Measurements from ENCODE around the gene ZCRB1.
"Not testable (repeated sequence)": the region's sequence is repeated elsewhere in the genome, so short reads cannot be mapped to it uniquely, and the experiment has no call there.

Gene ZCRB1

DNA sequence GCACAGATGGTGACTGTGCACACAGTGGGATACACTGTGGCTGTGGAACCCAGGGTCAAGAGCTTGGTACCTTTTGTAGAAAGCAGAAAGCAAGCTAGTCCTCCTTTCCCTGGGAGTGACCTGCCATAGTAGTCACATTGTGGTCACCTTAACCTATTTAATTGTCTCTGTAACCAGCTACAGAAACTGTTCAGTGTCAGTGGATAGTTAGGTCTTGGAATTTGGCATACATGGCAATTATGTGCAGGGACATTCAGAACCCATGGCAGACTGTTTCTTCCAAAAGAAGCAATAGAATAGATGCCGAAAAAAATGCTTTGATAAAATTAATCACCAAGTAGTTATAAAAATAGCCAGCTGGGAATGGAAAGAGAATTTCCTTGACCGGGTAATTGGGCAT is 30.4 kb upstream of the ZCRB1 start:
- Histone ChIP-seq H3K27me3 (ENCODE audit: control insufficient read depth in 1 of 2, insufficient read depth in 2 of 2, low read length in 2 of 2) (no peaks in the 10 kb centered on the region), H3K4me3 (ENCODE audit: low read depth in 1 of 2, low read length in 2 of 2) (no peak overlapping the region), H3K27ac (ENCODE audit: low read depth, low read length) (no peak overlapping the region), H3K4me1 (ENCODE audit: control insufficient read depth in 1 of 2, insufficient read depth in 2 of 2, low read length in 2 of 2) (no peaks in the 10 kb centered on the region), H3K36me3 (ENCODE audit: control insufficient read depth in 1 of 2, insufficient read depth in 2 of 2, low read length in 2 of 2) (peaks cover 9 to 26% of the 10 kb centered on the region in 2 donors), H3K9me3 (ENCODE audit: control insufficient read depth in 1 of 2, low read length in 2 of 2) (no peaks in the 10 kb centered on the region), H3K9ac (ENCODE audit: low read depth in 1 of 2, low read length in 2 of 2) (no peak overlapping the region)

- H3K27me3 ChIP-seq (ENCODE audit: control insufficient read depth in 1 of 2, insufficient read depth in 2 of 2, low read length in 2 of 2); H3K36me3 ChIP-seq (ENCODE audit: control insufficient read depth in 1 of 2, insufficient read depth in 2 of 2, low read length in 2 of 2); H3K4me3 ChIP-seq (ENCODE audit: low read depth in 1 of 2, low read length in 2 of 2); H3K27ac ChIP-seq (ENCODE audit: low read depth, low read length); H3K4me1 ChIP-seq (ENCODE audit: control insufficient read depth in 1 of 2, insufficient read depth in 2 of 2, low read length in 2 of 2); H3K9me3 ChIP-seq (ENCODE audit: control insufficient read depth in 1 of 2, low read length in 2 of 2); H3K9ac ChIP-seq (ENCODE audit: low read depth in 1 of 2, low read length in 2 of 2): not testable (repeated sequence)
Measured at GRCh38 chr12:42350021-42350407, 24.1 kb upstream of the ZCRB1 start.

DNA sequence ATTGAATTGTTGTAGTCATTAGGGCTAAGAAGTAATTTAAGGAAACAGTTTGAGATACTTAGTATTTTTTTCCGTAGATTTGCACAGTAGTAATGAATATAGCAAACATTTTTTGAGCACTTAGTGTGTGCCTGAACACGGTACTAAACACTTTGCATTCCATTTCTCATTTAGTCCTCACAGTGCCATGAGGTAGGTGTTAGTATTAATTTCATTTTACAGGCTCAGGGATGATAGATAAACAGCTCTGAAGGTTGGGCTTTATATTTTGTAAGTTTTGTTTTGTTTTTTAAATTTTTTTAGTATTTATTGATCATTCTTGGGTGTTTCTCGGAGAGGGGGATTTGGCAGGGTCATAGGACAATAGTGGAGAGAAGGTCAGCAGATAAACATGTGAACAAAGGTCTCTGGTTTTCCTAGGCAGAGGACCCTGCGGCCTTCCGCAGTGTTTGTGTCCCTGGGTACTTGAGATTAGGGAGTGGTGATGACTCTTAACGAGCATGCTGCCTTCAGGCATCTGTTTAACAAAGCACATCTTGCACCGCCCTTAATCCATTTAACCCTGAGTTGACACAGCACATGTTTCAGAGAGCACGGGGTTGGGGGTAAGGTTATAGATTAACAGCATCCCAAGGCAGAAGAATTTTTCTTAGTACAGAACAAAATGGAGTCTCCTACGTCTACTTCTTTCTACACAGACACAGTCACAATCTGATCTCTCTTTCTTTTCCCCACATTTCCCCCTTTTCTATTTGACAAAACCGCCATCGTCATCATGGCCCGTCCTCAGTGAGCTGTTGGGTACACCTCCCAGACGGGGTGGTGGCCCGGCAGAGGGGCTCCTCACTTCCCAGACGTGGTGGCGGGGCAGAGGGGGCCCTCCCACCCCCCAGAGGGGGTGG is 23.5 kb upstream of the ZCRB1 start:
- H3K27me3 ChIP-seq (ENCODE audit: control insufficient read depth in 1 of 2, insufficient read depth in 2 of 2, low read length in 2 of 2); H3K9me3 ChIP-seq (ENCODE audit: control insufficient read depth in 1 of 2, low read length in 2 of 2); H3K27ac ChIP-seq (ENCODE audit: low read depth, low read length); H3K4me3 ChIP-seq (ENCODE audit: low read depth in 1 of 2, low read length in 2 of 2); H3K36me3 ChIP-seq (ENCODE audit: control insufficient read depth in 1 of 2, insufficient read depth in 2 of 2, low read length in 2 of 2); H3K9ac ChIP-seq (ENCODE audit: low read depth in 1 of 2, low read length in 2 of 2); H3K4me1 ChIP-seq (ENCODE audit: control insufficient read depth in 1 of 2, insufficient read depth in 2 of 2, low read length in 2 of 2): not testable (repeated sequence)

DNA sequence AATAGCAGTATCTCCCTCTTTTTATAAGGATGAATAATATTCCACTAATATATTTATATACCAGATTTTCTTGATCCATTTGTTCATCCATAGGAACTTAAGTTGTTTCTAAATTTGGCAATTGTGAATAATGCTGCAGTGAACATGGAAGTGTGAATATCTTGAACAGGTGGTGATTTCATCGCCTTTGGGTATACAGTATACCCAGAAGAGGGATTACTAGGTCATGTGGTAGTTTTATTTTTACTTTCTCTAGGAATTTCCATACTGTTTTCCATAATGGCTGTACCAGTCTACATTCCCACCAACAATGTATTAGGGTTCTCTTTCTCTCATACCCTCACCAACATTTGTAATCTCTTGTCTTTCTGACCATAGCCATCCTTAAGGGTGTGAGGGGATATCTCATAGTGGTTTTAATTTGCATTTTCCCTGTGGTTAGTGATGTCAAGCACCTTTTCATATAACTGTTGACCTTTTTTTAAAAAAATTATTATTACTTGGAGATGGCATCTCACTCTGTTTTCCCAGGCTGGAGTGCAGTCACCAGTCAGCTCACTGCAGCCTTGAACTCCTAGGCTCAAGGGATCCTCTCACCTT is 20.6 kb upstream of the ZCRB1 start:
- Histone ChIP-seq H3K36me3 (ENCODE audit: control insufficient read depth in 1 of 2, insufficient read depth in 2 of 2, low read length in 2 of 2) (peaks cover 0 to 5% of the 10 kb centered on the region in 2 donors), H3K27me3 (ENCODE audit: control insufficient read depth in 1 of 2, insufficient read depth in 2 of 2, low read length in 2 of 2) (no peaks in the 10 kb centered on the region), H3K9me3 (ENCODE audit: control insufficient read depth in 1 of 2, low read length in 2 of 2) (no peaks in the 10 kb centered on the region), H3K4me3 (ENCODE audit: low read depth in 1 of 2, low read length in 2 of 2) (no peak overlapping the region), H3K9ac (ENCODE audit: low read depth in 1 of 2, low read length in 2 of 2) (no peak overlapping the region), H3K4me1 (ENCODE audit: control insufficient read depth in 1 of 2, insufficient read depth in 2 of 2, low read length in 2 of 2) (no peaks in the 10 kb centered on the region), H3K27ac (ENCODE audit: low read depth, low read length) (no peak overlapping the region)

- Histone ChIP-seq H3K36me3 (ENCODE audit: control insufficient read depth in 1 of 2, insufficient read depth in 2 of 2, low read length in 2 of 2) (peaks cover 0 to 5% of the 10 kb centered on the region in 2 donors), H3K9me3 (ENCODE audit: control insufficient read depth in 1 of 2, low read length in 2 of 2) (no peaks in the 10 kb centered on the region), H3K4me1 (ENCODE audit: control insufficient read depth in 1 of 2, insufficient read depth in 2 of 2, low read length in 2 of 2) (no peaks in the 10 kb centered on the region), H3K27ac (ENCODE audit: low read depth, low read length) (no peak overlapping the region), H3K4me3 (ENCODE audit: low read depth in 1 of 2, low read length in 2 of 2) (no peak overlapping the region), H3K9ac (ENCODE audit: low read depth in 1 of 2, low read length in 2 of 2) (no peak overlapping the region), H3K27me3 (ENCODE audit: control insufficient read depth in 1 of 2, insufficient read depth in 2 of 2, low read length in 2 of 2) (no peaks in the 10 kb centered on the region)
Measured at GRCh38 chr12:42343721-42344120, 17.8 kb upstream of the ZCRB1 start.

DNA sequence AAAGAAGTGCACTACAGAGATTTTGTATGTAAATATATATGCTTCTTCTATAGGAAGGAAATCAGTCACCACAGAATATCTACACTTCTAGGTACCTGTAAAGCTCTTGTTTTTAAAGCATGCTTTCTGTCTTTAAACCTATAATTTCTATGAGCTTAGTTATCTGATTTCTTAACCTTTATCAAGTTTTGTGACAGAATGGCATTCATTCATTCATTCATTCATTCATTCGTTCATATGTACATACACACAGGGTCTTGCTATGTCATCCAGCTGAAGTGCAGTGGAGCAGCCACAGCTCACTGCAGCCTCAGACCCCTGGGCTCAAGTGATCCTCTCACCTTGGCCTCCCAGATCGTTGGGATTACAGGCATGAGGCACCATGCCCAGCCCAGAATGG is 16.1 kb upstream of the ZCRB1 start:
- Histone ChIP-seq H3K4me1 (ENCODE audit: control insufficient read depth in 1 of 2, insufficient read depth in 2 of 2, low read length in 2 of 2) (no peaks in the 10 kb centered on the region), H3K9ac (ENCODE audit: low read depth in 1 of 2, low read length in 2 of 2) (no peak overlapping the region), H3K4me3 (ENCODE audit: low read depth in 1 of 2, low read length in 2 of 2) (no peak overlapping the region), H3K27me3 (ENCODE audit: control insufficient read depth in 1 of 2, insufficient read depth in 2 of 2, low read length in 2 of 2) (no peaks in the 10 kb centered on the region), H3K9me3 (ENCODE audit: control insufficient read depth in 1 of 2, low read length in 2 of 2) (no peaks in the 10 kb centered on the region), H3K36me3 (ENCODE audit: control insufficient read depth in 1 of 2, insufficient read depth in 2 of 2, low read length in 2 of 2) (peaks cover 0 to 5% of the 10 kb centered on the region in 2 donors), H3K27ac (ENCODE audit: low read depth, low read length) (no peak overlapping the region)

GRCh38 chr12:42338280-42338679 is 12.4 kb upstream of the ZCRB1 start:
- no peak overlapping the region for H3K27ac ChIP-seq (ENCODE audit: low read depth, low read length)
- no peaks in the 10 kb centered on the region for H3K27me3 ChIP-seq (ENCODE audit: control insufficient read depth in 1 of 2, insufficient read depth in 2 of 2, low read length in 2 of 2)
- H3K4me3 ChIP-seq (ENCODE audit: low read depth in 1 of 2, low read length in 2 of 2) = no peak overlapping the region
- H3K36me3 ChIP-seq (ENCODE audit: control insufficient read depth in 1 of 2, insufficient read depth in 2 of 2, low read length in 2 of 2) = peaks cover 5 to 12% of the 10 kb centered on the region in 2 donors
- H3K4me1 ChIP-seq (ENCODE audit: control insufficient read depth in 1 of 2, insufficient read depth in 2 of 2, low read length in 2 of 2) = no peaks in the 10 kb centered on the region
- H3K9ac ChIP-seq (ENCODE audit: low read depth in 1 of 2, low read length in 2 of 2) = no peak overlapping the region
- H3K9me3 ChIP-seq (ENCODE audit: control insufficient read depth in 1 of 2, low read length in 2 of 2) = no peaks in the 10 kb centered on the region

GRCh38 chr12:42336286-42336685 is 10.4 kb upstream of the ZCRB1 start:
- Histone ChIP-seq H3K4me1 (ENCODE audit: control insufficient read depth in 1 of 2, insufficient read depth in 2 of 2, low read length in 2 of 2) (peaks cover 0 to 4% of the 10 kb centered on the region in 2 donors), H3K27me3 (ENCODE audit: control insufficient read depth in 1 of 2, insufficient read depth in 2 of 2, low read length in 2 of 2) (no peaks in the 10 kb centered on the region), H3K9me3 (ENCODE audit: control insufficient read depth in 1 of 2, low read length in 2 of 2) (no peaks in the 10 kb centered on the region), H3K27ac (ENCODE audit: low read depth, low read length) (no peak overlapping the region), H3K9ac (ENCODE audit: low read depth in 1 of 2, low read length in 2 of 2) (no peak overlapping the region), H3K4me3 (ENCODE audit: low read depth in 1 of 2, low read length in 2 of 2) (no peak overlapping the region), H3K36me3 (ENCODE audit: control insufficient read depth in 1 of 2, insufficient read depth in 2 of 2, low read length in 2 of 2) (peaks cover 5 to 6% of the 10 kb centered on the region in 2 donors)

GRCh38 chr12:42332301-42333285 is 6.7 kb upstream of the ZCRB1 start:
- peaks cover 5 to 6% of the 10 kb centered on the region in 2 donors for H3K36me3 ChIP-seq (ENCODE audit: control insufficient read depth in 1 of 2, insufficient read depth in 2 of 2, low read length in 2 of 2)
- H3K4me3 ChIP-seq (ENCODE audit: low read depth in 1 of 2, low read length in 2 of 2) = no peak overlapping the region
- no peak overlapping the region for H3K27ac ChIP-seq (ENCODE audit: low read depth, low read length)
- no peaks in the 10 kb centered on the region for H3K27me3 ChIP-seq (ENCODE audit: control insufficient read depth in 1 of 2, insufficient read depth in 2 of 2, low read length in 2 of 2)
- H3K4me1 ChIP-seq (ENCODE audit: control insufficient read depth in 1 of 2, insufficient read depth in 2 of 2, low read length in 2 of 2) = peaks cover 2 to 9% of the 10 kb centered on the region in 2 donors
- no peaks in the 10 kb centered on the region for H3K9me3 ChIP-seq (ENCODE audit: control insufficient read depth in 1 of 2, low read length in 2 of 2)
- no peak overlapping the region for H3K9ac ChIP-seq (ENCODE audit: low read depth in 1 of 2, low read length in 2 of 2)

- H3K9me3 ChIP-seq (ENCODE audit: control insufficient read depth in 1 of 2, low read length in 2 of 2); H3K27me3 ChIP-seq (ENCODE audit: control insufficient read depth in 1 of 2, insufficient read depth in 2 of 2, low read length in 2 of 2); H3K27ac ChIP-seq (ENCODE audit: low read depth, low read length); H3K36me3 ChIP-seq (ENCODE audit: control insufficient read depth in 1 of 2, insufficient read depth in 2 of 2, low read length in 2 of 2); H3K4me3 ChIP-seq (ENCODE audit: low read depth in 1 of 2, low read length in 2 of 2); H3K9ac ChIP-seq (ENCODE audit: low read depth in 1 of 2, low read length in 2 of 2): not testable (repeated sequence)
- peaks cover 12 to 21% of the 10 kb centered on the region in 2 donors for H3K4me1 ChIP-seq (ENCODE audit: control insufficient read depth in 1 of 2, insufficient read depth in 2 of 2, low read length in 2 of 2)
Measured at GRCh38 chr12:42330097-42330496, 4.2 kb upstream of the ZCRB1 start.

Measured in duodenal mucosa (tissue), 2 donors.